AG09309 (cell line): ENCODE measurements around the gene NDFIP2.

Experiments
- DNase-seq: peaks from one replicate; pipeline ENCODE4 v3.0.0-alpha.2; 2010; ENCODE audit warnings: low read depth
- H3K4me3 ChIP-seq: 2 replicates; pipeline ENCODE4 v1.5.1; 2011; ENCODE audit warnings: mild to moderate bottlenecking, low read depth, low read length, moderate library complexity; ENCODE audit not compliant: control insufficient read depth
- TF ChIP-seq, protein P1 (sequence below): IDR thresholded peaks from 2 replicates; pipeline ENCODE4 v1.5.1; 2011; ENCODE audit warnings: mild to moderate bottlenecking, low read depth, low read length, inconsistent platforms; ENCODE audit not compliant: insufficient read depth, control insufficient read depth; ENCODE audit errors: missing control alignments

The NDFIP2 gene

DNA sequence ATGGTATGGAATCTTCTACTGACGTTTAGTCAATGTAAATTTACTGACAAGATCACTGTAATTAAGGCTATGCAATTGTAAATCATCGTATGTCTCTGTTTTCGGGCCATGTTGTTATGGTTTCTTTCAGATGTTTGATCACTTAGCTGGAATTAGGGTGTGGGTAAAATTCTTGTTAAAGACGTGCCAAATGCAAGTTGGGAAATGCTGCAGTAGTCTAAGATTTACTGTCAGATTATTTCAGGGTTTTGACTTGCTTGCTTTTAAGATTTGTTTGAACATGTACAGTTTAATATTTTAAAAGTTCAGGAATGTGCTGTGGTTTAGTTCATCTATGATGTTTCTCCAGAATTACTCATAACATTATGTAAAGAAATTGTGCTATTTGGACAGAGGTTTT is 10.8 kb downstream of the NDFIP2 start:
- peak; percentile 79 for DNase-seq
- TF ChIP-seq, protein P1, sequence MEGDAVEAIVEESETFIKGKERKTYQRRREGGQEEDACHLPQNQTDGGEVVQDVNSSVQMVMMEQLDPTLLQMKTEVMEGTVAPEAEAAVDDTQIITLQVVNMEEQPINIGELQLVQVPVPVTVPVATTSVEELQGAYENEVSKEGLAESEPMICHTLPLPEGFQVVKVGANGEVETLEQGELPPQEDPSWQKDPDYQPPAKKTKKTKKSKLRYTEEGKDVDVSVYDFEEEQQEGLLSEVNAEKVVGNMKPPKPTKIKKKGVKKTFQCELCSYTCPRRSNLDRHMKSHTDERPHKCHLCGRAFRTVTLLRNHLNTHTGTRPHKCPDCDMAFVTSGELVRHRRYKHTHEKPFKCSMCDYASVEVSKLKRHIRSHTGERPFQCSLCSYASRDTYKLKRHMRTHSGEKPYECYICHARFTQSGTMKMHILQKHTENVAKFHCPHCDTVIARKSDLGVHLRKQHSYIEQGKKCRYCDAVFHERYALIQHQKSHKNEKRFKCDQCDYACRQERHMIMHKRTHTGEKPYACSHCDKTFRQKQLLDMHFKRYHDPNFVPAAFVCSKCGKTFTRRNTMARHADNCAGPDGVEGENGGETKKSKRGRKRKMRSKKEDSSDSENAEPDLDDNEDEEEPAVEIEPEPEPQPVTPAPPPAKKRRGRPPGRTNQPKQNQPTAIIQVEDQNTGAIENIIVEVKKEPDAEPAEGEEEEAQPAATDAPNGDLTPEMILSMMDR = no peak
- no peak overlapping the region for H3K4me3 ChIP-seq

DNA sequence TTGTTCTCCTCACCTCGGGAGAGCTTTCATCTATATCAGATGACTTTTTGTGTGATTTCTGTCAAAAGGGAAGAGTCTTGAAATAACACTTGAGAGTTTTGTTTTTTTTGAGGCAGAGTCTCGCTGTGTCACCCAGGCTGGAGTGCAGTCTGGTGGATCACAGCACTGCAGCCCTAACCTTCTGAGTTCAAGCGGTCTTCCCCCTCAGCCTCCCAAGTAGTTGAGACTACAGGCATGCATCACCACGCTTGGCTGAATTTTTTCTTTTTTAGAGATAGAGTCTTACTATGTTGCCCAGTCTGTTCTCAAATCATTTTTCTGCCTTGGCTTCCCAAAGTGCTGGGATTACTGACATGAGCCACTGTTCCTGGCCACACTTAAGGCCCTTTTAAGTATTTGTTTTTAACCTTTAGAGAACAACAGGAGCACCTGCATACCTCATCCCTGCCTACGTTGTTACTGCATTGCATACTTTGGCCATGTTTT is 11.4 kb downstream of the NDFIP2 start:
- TF ChIP-seq, protein P1 = no peak
- DNase-seq = no peak
- H3K4me3 ChIP-seq = no peak overlapping the region

DNA sequence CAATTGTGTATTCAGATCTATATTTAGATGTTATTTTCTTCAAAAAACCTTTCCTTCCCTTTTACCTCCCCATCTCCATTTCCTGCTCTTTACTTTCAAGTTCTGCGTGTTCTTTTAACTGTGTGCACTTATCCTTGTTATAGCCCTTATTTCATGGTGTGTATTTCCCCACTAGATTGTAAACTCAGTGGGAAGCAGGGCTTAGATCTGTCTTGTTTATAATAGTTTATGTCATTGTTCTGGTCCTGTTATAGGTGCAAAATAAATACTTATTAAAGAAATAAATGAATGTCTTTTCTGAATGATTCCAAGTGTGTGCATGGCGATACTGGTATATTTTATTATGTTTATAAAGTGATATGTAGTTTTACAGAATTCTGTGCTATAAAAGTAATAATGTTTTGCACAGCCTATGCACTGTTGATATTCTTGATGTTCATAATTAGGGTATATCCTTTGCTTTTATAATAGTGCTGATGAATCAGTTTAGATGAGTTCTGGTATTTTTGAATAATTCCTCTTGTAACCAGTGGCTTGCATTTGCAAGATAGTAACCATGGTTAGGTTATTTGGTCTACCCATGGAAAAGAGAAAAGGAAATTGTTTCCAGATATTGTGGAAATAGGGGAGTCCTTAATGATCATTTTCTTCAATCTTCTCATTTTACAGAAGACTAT is 12.1 kb downstream of the NDFIP2 start:
- TF ChIP-seq, protein P1 = no peak
- DNase-seq = no peak
- H3K4me3 ChIP-seq = no peak overlapping the region

DNA sequence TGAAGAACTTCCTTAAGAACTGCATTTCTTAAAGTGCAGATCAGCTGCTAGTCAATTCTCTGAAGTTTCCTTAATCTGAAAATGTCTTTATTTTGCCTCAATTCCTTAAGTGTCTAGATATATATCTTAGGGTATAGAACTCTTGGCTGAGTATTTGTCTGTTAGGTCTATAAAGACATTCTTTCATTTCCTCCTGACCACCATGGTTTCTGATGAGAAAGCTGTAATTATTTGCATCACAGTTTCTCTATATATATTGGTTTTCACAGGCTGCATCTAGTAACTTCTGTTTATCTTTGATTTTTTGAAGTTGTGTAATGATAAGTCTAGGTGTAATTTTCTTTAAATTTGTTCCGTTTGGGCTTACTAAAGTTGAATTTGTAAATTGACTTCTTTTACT is 15.2 kb downstream of the NDFIP2 start:
- no peak for DNase-seq
- no peak overlapping the region for H3K4me3 ChIP-seq
- TF ChIP-seq, protein P1 = no peak

DNA sequence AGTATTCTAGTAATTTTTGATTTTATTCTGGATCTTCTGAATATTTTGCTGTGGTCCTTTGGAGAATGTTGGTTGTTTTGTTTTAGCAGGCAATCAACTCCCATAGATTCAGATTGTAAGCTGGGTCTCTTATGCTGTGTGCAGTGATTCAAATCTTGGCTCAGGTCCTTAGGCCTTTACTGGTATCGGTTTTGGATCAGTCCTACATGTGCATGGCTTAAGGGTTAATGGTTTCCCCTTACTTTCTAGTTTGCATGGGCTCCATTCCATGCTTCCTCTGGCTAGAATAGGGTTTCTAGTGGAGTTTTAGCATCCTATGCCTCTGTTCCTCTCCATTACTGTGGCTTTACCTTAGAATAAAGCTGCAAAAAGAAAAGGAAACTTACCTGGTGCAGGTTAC is 16.1 kb downstream of the NDFIP2 start:
- no peak for DNase-seq
- TF ChIP-seq, protein P1 = no peak
- H3K4me3 ChIP-seq = no peak overlapping the region

DNA sequence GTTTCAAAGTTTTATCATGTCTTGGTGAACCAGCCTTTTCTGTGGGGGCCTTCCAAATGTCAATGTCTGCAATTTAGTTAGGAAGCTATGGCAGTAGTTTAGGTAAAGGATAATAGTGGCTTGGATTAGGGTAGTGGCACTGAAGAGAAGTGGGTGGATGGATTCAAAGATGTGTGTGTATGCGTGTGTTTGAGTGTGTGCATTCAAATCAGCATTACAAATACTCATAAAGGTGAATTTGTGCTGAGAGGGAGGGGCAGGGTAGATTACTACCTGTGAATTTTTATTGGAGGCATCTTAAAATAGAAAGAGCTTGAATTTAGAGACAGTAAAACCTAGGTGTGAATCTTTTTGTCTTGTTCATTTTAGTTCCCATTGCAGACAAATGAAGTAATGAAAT is 16.9 kb downstream of the NDFIP2 start:
- H3K4me3 ChIP-seq = no peak overlapping the region
- DNase-seq = no peak
- TF ChIP-seq, protein P1 = no peak
